HG02840 (cell line): ENCODE measurements around the gene TXNDC9.
"Not testable (repeated sequence)": the region's sequence is repeated elsewhere in the genome, so short reads cannot be mapped to it uniquely, and the experiment has no call there.

Source experiments
- ATAC-seq: cut with Tn5 transposase; IDR thresholded peaks from one replicate; pipeline ENCODE4 v1.9.1; 2021; ENCODE audit warnings: mild to moderate bottlenecking, moderate library complexity, moderate number of reproducible peaks; ENCODE audit not compliant: unreplicated experiment, low FRiP score

Gene TXNDC9

GRCh38 chr2:99335911-99336803 lies at the start of gene TXNDC9:
Gene TXNDC9, minus strand, starts transcription at chr2:99336333. Its CDS starts 3,123 bp downstream, at chr2:99333210.
- peak; percentile 78 for ATAC-seq

- ATAC-seq, result no peak
These were observed 46.0 kb upstream of the TXNDC9 start for GRCh38 chr2:99382143-99382542.

- ATAC-seq, result no peak
These were observed 44.4 kb upstream of the TXNDC9 start for GRCh38 chr2:99380376-99381010.

- no peak for ATAC-seq
These were observed 41.7 kb upstream of the TXNDC9 start for GRCh38 chr2:99377879-99378278.

GRCh38 chr2:99376254-99376864 lies 40.2 kb upstream of the TXNDC9 start:
- no peak for ATAC-seq

- no peak for ATAC-seq
These were observed 38.6 kb upstream of the TXNDC9 start for GRCh38 chr2:99374747-99375146.

GRCh38 chr2:99373144-99373543 lies 37.0 kb upstream of the TXNDC9 start:
- no peak for ATAC-seq

- not testable (repeated sequence) for ATAC-seq
These were observed 32.7 kb upstream of the TXNDC9 start for GRCh38 chr2:99368854-99369253.

GRCh38 chr2:99365661-99366060 lies 29.5 kb upstream of the TXNDC9 start:
- ATAC-seq, result no peak

- ATAC-seq, result no peak
These were observed 20.7 kb upstream of the TXNDC9 start for GRCh38 chr2:99356853-99357252.

GRCh38 chr2:99354825-99355224 lies 18.7 kb upstream of the TXNDC9 start:
- ATAC-seq, result not testable (repeated sequence)

- no peak for ATAC-seq
These were observed 17.9 kb upstream of the TXNDC9 start for GRCh38 chr2:99354070-99354469.

GRCh38 chr2:99350194-99350593 lies 14.1 kb upstream of the TXNDC9 start:
- no peak for ATAC-seq

- ATAC-seq, result peak; percentile 50
These were observed 12.0 kb upstream of the TXNDC9 start for GRCh38 chr2:99348173-99348572.

- ATAC-seq, result no peak
These were observed 10.1 kb upstream of the TXNDC9 start for GRCh38 chr2:99346218-99346617.

GRCh38 chr2:99345446-99345845 lies 9.3 kb upstream of the TXNDC9 start:
- not testable (repeated sequence) for ATAC-seq

GRCh38 chr2:99342536-99342935 lies 6.4 kb upstream of the TXNDC9 start:
- no peak for ATAC-seq

- ATAC-seq, result no peak
These were observed 4.6 kb upstream of the TXNDC9 start for GRCh38 chr2:99340669-99341236.

- no peak for ATAC-seq
These were observed 2.0 kb upstream of the TXNDC9 start for GRCh38 chr2:99338029-99338585.

- peak; percentile 55 for ATAC-seq
These were observed 1.2 kb upstream of the TXNDC9 start, which contains the start of gene EIF5B for GRCh38 chr2:99337113-99338028. Gene EIF5B, plus strand, starts transcription at chr2:99337389. Its CDS starts 166 bp downstream, at chr2:99337555.
